ENCODE data around the gene ZFYVE9. TPM values are rescaled to one million over a fixed set of nuclear protein-coding genes. Genes with fewer than 3 reads are reported as not detected.

The ZFYVE9 gene
- total and polyA plus RNA-seq, 10 of the 15 experiments (the other 5 are each of a cell fraction or from before 2014, with no cell fraction given): 0.26 to 6.9 (median 2.3) TPM

GRCh38 chr1:52296345-52296744 is 154.5 kb downstream of the ZFYVE9 start:
- WGBS (ENCODE audit: insufficient coverage, insufficient replicate concordance, low lambda C conversion rate, missing lambda C conversion rate): 0% methylated on average over 2 of the region's 2 CpGs
- no peaks in the 10 kb centered on the region for H3K36me3 ChIP-seq (ENCODE audit: control insufficient read depth in 2 of 2, insufficient read depth in 2 of 2, low read length in 1 of 2)
- H3K4me2 ChIP-seq (ENCODE audit: control insufficient read depth, insufficient read depth): no peak overlapping the region
- no peaks in the 10 kb centered on the region for H3K4me1 ChIP-seq (ENCODE audit: control insufficient read depth, insufficient read depth, low read length)
- no peak overlapping the region for H3K9ac ChIP-seq (ENCODE audit: control insufficient read depth, insufficient read depth, low read length)
- in situ Hi-C loops (cut with MboI): loop anchor here (25.0 kb wide), 1 partner anchor 159 kb away; the partner anchor contains the start of gene ZFYVE9
- no TSS peak for BruUV-seq (replicated peaks)
- no peak overlapping the region for H3K4me3 ChIP-seq
- H3K79me2 ChIP-seq (ENCODE audit: control insufficient read depth, insufficient read depth, low read length): no peaks in the 10 kb centered on the region
- H2AFZ ChIP-seq (ENCODE audit: control insufficient read depth, low read depth, low read length): no peak overlapping the region
- DNase-seq (ENCODE audit: low read depth, low spot score) (peak; percentile 7), ATAC-seq (peak; percentile 86), FAIRE-seq (peak; percentile 72)
- H3K9me3 ChIP-seq (replicated peaks; ENCODE audit: control insufficient read depth, insufficient read depth, low read length): no peaks in the 10 kb centered on the region
- ChIA-PET POLR2A (no interaction called here), CTCF (interaction anchor here (0.6 to 2.1 kb wide), 21 partner anchors 8 to 506 kb away, joined by 3 to 13 read pairs (median 3); no protein-coding TSS in a partner anchor), SMC1A (ENCODE audit: uncharacterized antibody, unreplicated experiment) (interaction anchor here (0.6 to 1.8 kb wide), 12 partner anchors 10 to 529 kb away, joined by 3 to 9 read pairs (median 3); no protein-coding TSS in a partner anchor), RAD21 (ENCODE audit: unreplicated experiment) (interaction anchor here (0.9 to 1.7 kb wide), 3 partner anchors 8 to 154 kb away, joined by 3 to 5 read pairs (median 3); no protein-coding TSS in a partner anchor)
- intact Hi-C loops (cut with micrococcal nuclease; ENCODE audit: unreplicated experiment): loop anchor here (1.0 to 5.0 kb wide), 3 partner anchors 154 to 399 kb away; partner anchors contain the start of gene ZFYVE9
- no peaks in the 10 kb centered on the region for H4K20me1 ChIP-seq (ENCODE audit: control insufficient read depth, insufficient read depth)
- no peak overlapping the region for H3K27ac ChIP-seq (ENCODE audit: control insufficient read depth, insufficient read depth)
- H3K27me3 ChIP-seq (replicated peaks in 1 of 2; ENCODE audit: control insufficient read depth in 2 of 2, insufficient read depth in 2 of 2, low read length in 1 of 2): no peaks in the 10 kb centered on the region
- no peak for TF ChIP-seq ZBTB33 (IDR thresholded peaks at IDR 0.05)
- no peak for TF ChIP-seq ZNF217 (IDR thresholded peaks at IDR 0.05)
- peak in 1 of 2 experiments; percentile 51; a peak in 1 of 4 replicates for TF ChIP-seq BHLHE40 (IDR thresholded peaks at IDR 0.05; ENCODE audit: borderline replicate concordance in 1 of 2, low read depth in 2 of 2, low read length in 1 of 2)
- no peak for TF ChIP-seq NKRF (conservative IDR thresholded peaks at IDR 0.05)
- TF ChIP-seq MYC (IDR thresholded peaks at IDR 0.05; ENCODE audit: insufficient read depth, insufficient read length, insufficient replicate concordance, low read length, severe bottlenecking): no peak
- peak; percentile 86 for TF ChIP-seq SMC3 (IDR thresholded peaks at IDR 0.05; ENCODE audit: borderline replicate concordance, low read length)
- no peak for TF ChIP-seq EED (IDR thresholded peaks at IDR 0.05; ENCODE audit: low read depth)
- no peak for TF ChIP-seq ZBTB4 (CRISPR knock-in tag; IDR thresholded peaks at IDR 0.05)
- TF ChIP-seq CTCF (IDR thresholded peaks at IDR 0.05 in 2 of 3, conservative IDR thresholded peaks at IDR 0.05 in 1 of 3; ENCODE audit: control insufficient read depth in 2 of 3, extremely low read depth in 1 of 3, insufficient read depth in 1 of 3, low read depth in 3 of 3, low read length in 3 of 3): peak; percentile 67 to 77 (median 68)

Data from GM12878 (cell line).